HEK293 (cell line): ENCODE data around the gene DDIT4.

Experiments
- CTCF ChIA-PET: fragments of 350-600 bp; formaldehyde crosslinking; extraction: SDS; loops from one replicate; lab custom pipeline; 2021; ENCODE audit warnings: antibody characterized with exemption; lab: Yijun Ruan, JAX
- POLR2A ChIA-PET: fragments of 300-600 bp; formaldehyde crosslinking; extraction: SDS; loops from one replicate; lab custom pipeline; 2020; ENCODE audit warnings: antibody characterized with exemption, inconsistent platforms; lab: Yijun Ruan, JAX
- H3K27ac ChIP-seq: fragments of 200-500 bp; sonication (Bioruptor generic); 2 replicates; pipeline ENCODE4 v1.5.1; 2014; ENCODE audit warnings: low read depth, low read length, control low read depth, inconsistent platforms; ENCODE audit errors: extremely low read depth
- H3K36me3 ChIP-seq, 2 experiments: fragments of 200-500 bp in 1 of 2; sonication (Bioruptor generic) in 1 of 2; 1 replicate in 1 of 2; 2 replicates in 1 of 2; pipeline ENCODE4 v1.5.1; 2014 to 2017; ENCODE audit warnings: inconsistent platforms in 2 of 2, low read length in 2 of 2; ENCODE audit not compliant: control insufficient read depth in 2 of 2, insufficient read depth in 1 of 2
- H3K4me1 ChIP-seq: fragments of 200-500 bp; sonication (Bioruptor generic); 2 replicates; pipeline ENCODE4 v1.5.1; 2014; ENCODE audit warnings: mild to moderate bottlenecking, low read length, inconsistent platforms; ENCODE audit not compliant: control insufficient read depth, insufficient read depth
- H3K4me3 ChIP-seq: 2 replicates; pipeline ENCODE4 v1.5.1; 2011; ENCODE audit warnings: low read depth, mild to moderate bottlenecking, control low read depth, low read length, moderate library complexity
- H3K9me3 ChIP-seq: fragments of 200-500 bp; sonication (Bioruptor generic); 2 replicates; pipeline ENCODE4 v1.5.1; 2014; ENCODE audit warnings: low read depth, low read length, inconsistent platforms; ENCODE audit not compliant: control insufficient read depth, insufficient read depth
- PRDM10 ChIP-seq: fragments of 450-650 bp; formaldehyde crosslinking; IDR thresholded peaks from 2 replicates; pipeline ENCODE4 v1.5.1; 2016; ENCODE audit warnings: missing biosample characterization, missing genetic modification characterization
- YY2 ChIP-seq: fragments of 450-650 bp; formaldehyde crosslinking; IDR thresholded peaks from 2 replicates; pipeline ENCODE4 v1.5.1; 2016; ENCODE audit warnings: missing biosample characterization, missing genetic modification characterization
- ZBTB48 ChIP-seq: fragments of 450-650 bp; formaldehyde crosslinking; IDR thresholded peaks from 2 replicates; pipeline ENCODE4 v1.5.1; 2016; ENCODE audit warnings: missing biosample characterization, missing genetic modification characterization
- ZNF266 ChIP-seq: fragments of 450-650 bp; formaldehyde crosslinking; IDR thresholded peaks from 2 replicates; pipeline ENCODE4 v1.5.1; 2016; ENCODE audit warnings: missing biosample characterization, missing genetic modification characterization, low read depth
- ZNF335 ChIP-seq: fragments of 450-650 bp; formaldehyde crosslinking; conservative IDR thresholded peaks from 2 replicates; pipeline ENCODE4 v1.5.1; 2016; ENCODE audit warnings: missing biosample characterization, missing genetic modification characterization
- ZNF473 ChIP-seq: fragments of 450-650 bp; formaldehyde crosslinking; IDR thresholded peaks from 2 replicates; pipeline ENCODE4 v1.5.1; 2017; ENCODE audit warnings: missing biosample characterization, missing genetic modification characterization
- ZNF629 ChIP-seq: fragments of 450-650 bp; formaldehyde crosslinking; IDR thresholded peaks from 2 replicates; pipeline ENCODE4 v1.5.1; 2017; ENCODE audit warnings: missing biosample characterization, missing genetic modification characterization
- TF ChIP-seq, protein P1 (sequence below): fragments of 450-650 bp; formaldehyde crosslinking; conservative IDR thresholded peaks from 2 replicates; pipeline ENCODE4 v1.5.1; 2016; ENCODE audit warnings: low read depth, missing biosample characterization, missing genetic modification characterization
- TF ChIP-seq, protein P2 (sequence below): fragments of 450-650 bp; formaldehyde crosslinking; IDR thresholded peaks from 2 replicates; pipeline ENCODE4 v1.5.1; 2017; ENCODE audit warnings: missing biosample characterization, mild to moderate bottlenecking, missing genetic modification characterization, moderate library complexity

The DDIT4 gene

DNA sequence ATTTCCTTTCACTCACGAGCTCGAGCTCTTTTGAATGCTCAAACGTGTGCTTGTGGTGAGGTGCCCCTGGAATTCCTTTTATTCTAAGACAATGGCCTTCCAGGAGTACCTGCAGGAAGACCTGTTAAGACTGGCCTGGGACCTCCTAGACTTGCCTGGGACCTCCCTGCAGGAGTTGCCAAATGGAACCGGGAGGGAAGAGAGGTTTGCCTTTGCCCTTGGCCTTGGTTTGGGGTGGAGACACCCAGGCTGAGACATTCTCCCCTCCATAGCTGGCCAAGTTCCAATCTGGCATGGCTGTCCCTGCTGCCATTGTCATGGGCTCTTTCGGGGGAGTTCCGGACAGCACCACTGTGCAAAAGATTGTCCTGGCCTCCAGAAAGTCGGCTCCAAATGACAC is 41.3 kb downstream of the DDIT4 start:
- CTCF ChIA-PET, result interaction anchor here (0.8 kb wide), 1 partner anchor 419 kb away, joined by 3 read pairs; no protein-coding TSS in a partner anchor
- H3K27ac ChIP-seq, result no peak overlapping the region
- H3K4me3 ChIP-seq, result no peak overlapping the region
- H3K36me3 ChIP-seq, result no peaks in the 10 kb centered on the region
- H3K4me1 ChIP-seq, result peaks cover 9% of the 10 kb centered on the region; the same call in 1 of the 2 replicates
- H3K9me3 ChIP-seq, result no peaks in the 10 kb centered on the region
- TF ChIP-seq, protein P1, sequence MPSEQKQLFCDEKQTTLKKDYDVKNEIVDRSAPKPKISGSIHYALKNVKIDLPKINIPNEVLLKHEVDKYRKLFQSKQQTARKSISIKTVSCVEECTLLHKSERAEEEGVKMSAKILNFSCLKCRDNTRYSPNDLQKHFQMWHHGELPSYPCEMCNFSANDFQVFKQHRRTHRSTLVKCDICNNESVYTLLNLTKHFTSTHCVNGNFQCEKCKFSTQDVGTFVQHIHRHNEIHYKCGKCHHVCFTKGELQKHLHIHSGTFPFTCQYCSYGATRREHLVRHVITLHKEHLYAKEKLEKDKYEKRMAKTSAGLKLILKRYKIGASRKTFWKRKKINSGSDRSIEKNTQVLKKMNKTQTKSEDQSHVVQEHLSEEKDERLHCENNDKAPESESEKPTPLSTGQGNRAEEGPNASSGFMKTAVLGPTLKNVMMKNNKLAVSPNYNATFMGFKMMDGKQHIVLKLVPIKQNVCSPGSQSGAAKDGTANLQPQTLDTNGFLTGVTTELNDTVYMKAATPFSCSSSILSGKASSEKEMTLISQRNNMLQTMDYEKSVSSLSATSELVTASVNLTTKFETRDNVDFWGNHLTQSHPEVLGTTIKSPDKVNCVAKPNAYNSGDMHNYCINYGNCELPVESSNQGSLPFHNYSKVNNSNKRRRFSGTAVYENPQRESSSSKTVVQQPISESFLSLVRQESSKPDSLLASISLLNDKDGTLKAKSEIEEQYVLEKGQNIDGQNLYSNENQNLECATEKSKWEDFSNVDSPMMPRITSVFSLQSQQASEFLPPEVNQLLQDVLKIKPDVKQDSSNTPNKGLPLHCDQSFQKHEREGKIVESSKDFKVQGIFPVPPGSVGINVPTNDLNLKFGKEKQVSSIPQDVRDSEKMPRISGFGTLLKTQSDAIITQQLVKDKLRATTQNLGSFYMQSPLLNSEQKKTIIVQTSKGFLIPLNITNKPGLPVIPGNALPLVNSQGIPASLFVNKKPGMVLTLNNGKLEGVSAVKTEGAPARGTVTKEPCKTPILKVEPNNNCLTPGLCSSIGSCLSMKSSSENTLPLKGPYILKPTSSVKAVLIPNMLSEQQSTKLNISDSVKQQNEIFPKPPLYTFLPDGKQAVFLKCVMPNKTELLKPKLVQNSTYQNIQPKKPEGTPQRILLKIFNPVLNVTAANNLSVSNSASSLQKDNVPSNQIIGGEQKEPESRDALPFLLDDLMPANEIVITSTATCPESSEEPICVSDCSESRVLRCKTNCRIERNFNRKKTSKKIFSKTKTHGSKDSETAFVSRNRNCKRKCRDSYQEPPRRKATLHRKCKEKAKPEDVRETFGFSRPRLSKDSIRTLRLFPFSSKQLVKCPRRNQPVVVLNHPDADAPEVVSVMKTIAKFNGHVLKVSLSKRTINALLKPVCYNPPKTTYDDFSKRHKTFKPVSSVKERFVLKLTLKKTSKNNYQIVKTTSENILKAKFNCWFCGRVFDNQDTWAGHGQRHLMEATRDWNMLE (tag by site-specific recombination), result no peak
- TF ChIP-seq YY2 (0 out of 2 replicates have a peak, but pooled peaks have one; percentile 34), ZNF629 (tag by site-specific recombination) (no peak), ZNF335 (tag by site-specific recombination) (peak; percentile 57)
- POLR2A ChIA-PET, result interaction anchor here (2.4 kb wide), 1 partner anchor 41 kb away, joined by 10 read pairs; the partner anchor contains the start of gene DDIT4

DNA sequence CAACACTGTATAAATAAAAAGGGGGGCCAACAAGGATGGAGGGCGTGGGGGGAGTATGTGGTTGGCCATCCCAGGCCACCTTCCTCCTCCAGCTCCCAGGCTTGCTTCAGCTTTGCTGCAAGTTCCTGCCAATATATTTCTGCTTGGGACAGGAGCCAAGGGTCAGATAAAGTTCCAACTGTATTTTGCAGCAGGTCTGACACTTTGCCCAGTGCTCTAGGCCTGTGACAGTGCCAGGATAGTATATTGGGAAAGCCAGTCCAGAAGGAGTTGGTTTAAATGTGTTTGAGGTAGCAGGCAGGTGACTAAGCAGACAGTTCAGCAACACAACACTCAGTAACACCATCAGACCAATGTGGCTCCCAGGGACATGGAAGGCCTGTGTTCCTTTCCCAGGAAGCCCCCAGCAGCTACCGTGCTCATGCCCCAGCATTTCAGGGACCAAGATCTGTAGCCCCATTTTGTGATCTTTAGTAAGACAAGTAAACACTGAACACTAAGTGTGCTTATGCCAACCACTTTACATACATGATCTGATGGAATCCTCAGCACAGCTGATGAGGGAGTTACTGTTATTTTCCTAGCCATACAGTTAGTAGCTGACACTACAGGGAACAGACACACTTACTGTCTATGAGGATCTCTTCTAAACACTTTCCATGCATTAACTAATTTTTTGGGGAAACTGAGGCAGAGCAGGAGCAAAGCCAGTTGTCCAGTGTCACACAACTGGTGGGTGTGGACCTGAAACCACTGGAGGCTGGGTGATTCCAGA is 42.1 kb downstream of the DDIT4 start:
- H3K9me3 ChIP-seq, result no peaks in the 10 kb centered on the region
- H3K36me3 ChIP-seq, result no peaks in the 10 kb centered on the region
- no peak overlapping the region for H3K4me3 ChIP-seq
- TF ChIP-seq ZNF266, result peak; percentile 3; the same call in 1 of the 2 replicates
- TF ChIP-seq, protein P2, sequence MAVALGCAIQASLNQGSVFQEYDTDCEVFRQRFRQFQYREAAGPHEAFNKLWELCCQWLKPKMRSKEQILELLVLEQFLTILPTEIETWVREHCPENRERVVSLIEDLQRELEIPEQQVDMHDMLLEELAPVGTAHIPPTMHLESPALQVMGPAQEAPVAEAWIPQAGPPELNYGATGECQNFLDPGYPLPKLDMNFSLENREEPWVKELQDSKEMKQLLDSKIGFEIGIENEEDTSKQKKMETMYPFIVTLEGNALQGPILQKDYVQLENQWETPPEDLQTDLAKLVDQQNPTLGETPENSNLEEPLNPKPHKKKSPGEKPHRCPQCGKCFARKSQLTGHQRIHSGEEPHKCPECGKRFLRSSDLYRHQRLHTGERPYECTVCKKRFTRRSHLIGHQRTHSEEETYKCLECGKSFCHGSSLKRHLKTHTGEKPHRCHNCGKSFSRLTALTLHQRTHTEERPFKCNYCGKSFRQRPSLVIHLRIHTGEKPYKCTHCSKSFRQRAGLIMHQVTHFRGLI (tag by site-specific recombination), result peak; percentile 86
- no peak for TF ChIP-seq ZBTB48 (tag by site-specific recombination)
- ChIA-PET CTCF (interaction anchor here (0.6 kb wide), 1 partner anchor 12 kb away, joined by 3 read pairs; no protein-coding TSS in a partner anchor), POLR2A (interaction anchor here (2.4 kb wide), 1 partner anchor 42 kb away, joined by 10 read pairs; the partner anchor contains the start of gene DDIT4)
- peak overlapping the region; percentile 10; the same call in 1 of the 2 replicates for H3K27ac ChIP-seq
- peaks cover 16% of the 10 kb centered on the region for H3K4me1 ChIP-seq

- no peaks in the 10 kb centered on the region for H3K9me3 ChIP-seq
- CTCF ChIA-PET, result interaction anchor here (0.6 kb wide), 1 partner anchor 46 kb away, joined by 3 read pairs; no protein-coding TSS in a partner anchor
- POLR2A ChIA-PET, result interaction anchor here (2.4 kb wide), 1 partner anchor 42 kb away, joined by 10 read pairs; the partner anchor contains the start of gene DDIT4
- no peak overlapping the region for H3K4me3 ChIP-seq
- peak overlapping the region; percentile 0; the same call in 1 of the 2 replicates for H3K27ac ChIP-seq
- no peaks in the 10 kb centered on the region for H3K36me3 ChIP-seq
- H3K4me1 ChIP-seq, result peaks cover 20% of the 10 kb centered on the region
- TF ChIP-seq PRDM10 (tag by site-specific recombination) (peak; percentile 63), ZNF473 (no peak)
Observed at GRCh38 chr10:72316386-72316700, 42.6 kb downstream of the DDIT4 start.
